ENCODE measurements around the gene KRTAP10-4. TPM values are rescaled to one million over a fixed set of nuclear protein-coding genes. Genes with fewer than 3 reads are reported as not detected.

KRTAP10-4 gene
- total RNA-seq, 1 donor from 2014 or later, result not detected

- Mint-ChIP-seq H3K4me3 (ENCODE audit: unreplicated experiment) (no peak overlapping the region), H3K27ac (ENCODE audit: unreplicated experiment) (no peak overlapping the region), H3K4me1 (ENCODE audit: low read depth) (peaks cover 6% of the 10 kb centered on the region), H3K36me3 (ENCODE audit: low read depth) (peaks cover 7% of the 10 kb centered on the region), H3K9me3 (ENCODE audit: low read depth) (peaks cover 33% of the 10 kb centered on the region), H3K27me3 (ENCODE audit: low read depth) (peaks cover 16% of the 10 kb centered on the region)
- TF ChIP-seq, protein P1, sequence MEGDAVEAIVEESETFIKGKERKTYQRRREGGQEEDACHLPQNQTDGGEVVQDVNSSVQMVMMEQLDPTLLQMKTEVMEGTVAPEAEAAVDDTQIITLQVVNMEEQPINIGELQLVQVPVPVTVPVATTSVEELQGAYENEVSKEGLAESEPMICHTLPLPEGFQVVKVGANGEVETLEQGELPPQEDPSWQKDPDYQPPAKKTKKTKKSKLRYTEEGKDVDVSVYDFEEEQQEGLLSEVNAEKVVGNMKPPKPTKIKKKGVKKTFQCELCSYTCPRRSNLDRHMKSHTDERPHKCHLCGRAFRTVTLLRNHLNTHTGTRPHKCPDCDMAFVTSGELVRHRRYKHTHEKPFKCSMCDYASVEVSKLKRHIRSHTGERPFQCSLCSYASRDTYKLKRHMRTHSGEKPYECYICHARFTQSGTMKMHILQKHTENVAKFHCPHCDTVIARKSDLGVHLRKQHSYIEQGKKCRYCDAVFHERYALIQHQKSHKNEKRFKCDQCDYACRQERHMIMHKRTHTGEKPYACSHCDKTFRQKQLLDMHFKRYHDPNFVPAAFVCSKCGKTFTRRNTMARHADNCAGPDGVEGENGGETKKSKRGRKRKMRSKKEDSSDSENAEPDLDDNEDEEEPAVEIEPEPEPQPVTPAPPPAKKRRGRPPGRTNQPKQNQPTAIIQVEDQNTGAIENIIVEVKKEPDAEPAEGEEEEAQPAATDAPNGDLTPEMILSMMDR (IDR thresholded peaks at IDR 0.05), result no peak
- DNase-seq (ENCODE audit: low spot score), result peak; percentile 68
Measured at GRCh38 chr21:44574457-44575306, 1.2 kb downstream of the KRTAP10-4 start.

GRCh38 chr21:44575307-44576024 is 1.9 kb downstream of the KRTAP10-4 start:
- H3K9me3 Mint-ChIP-seq (ENCODE audit: low read depth), result peaks cover 32% of the 10 kb centered on the region
- no peak overlapping the region for H3K4me3 Mint-ChIP-seq (ENCODE audit: unreplicated experiment)
- H3K27me3 Mint-ChIP-seq (ENCODE audit: low read depth), result peaks cover 18% of the 10 kb centered on the region
- H3K4me1 Mint-ChIP-seq (ENCODE audit: low read depth), result peaks cover 6% of the 10 kb centered on the region
- TF ChIP-seq, protein P1 (IDR thresholded peaks at IDR 0.05), result no peak
- H3K27ac Mint-ChIP-seq (ENCODE audit: unreplicated experiment), result no peak overlapping the region
- H3K36me3 Mint-ChIP-seq (ENCODE audit: low read depth), result peaks cover 9% of the 10 kb centered on the region
- peak; percentile 63 for DNase-seq (ENCODE audit: low spot score)

- Mint-ChIP-seq H3K4me3 (ENCODE audit: unreplicated experiment) (no peak overlapping the region), H3K9me3 (ENCODE audit: low read depth) (peaks cover 28% of the 10 kb centered on the region), H3K4me1 (ENCODE audit: low read depth) (peaks cover 6% of the 10 kb centered on the region), H3K27ac (ENCODE audit: unreplicated experiment) (no peak overlapping the region), H3K27me3 (ENCODE audit: low read depth) (peaks cover 21% of the 10 kb centered on the region), H3K36me3 (ENCODE audit: low read depth) (peaks cover 10% of the 10 kb centered on the region)
- TF ChIP-seq, protein P1 (IDR thresholded peaks at IDR 0.05), result no peak
- DNase-seq (ENCODE audit: low spot score), result no peak
Measured at GRCh38 chr21:44576025-44576420, 2.5 kb downstream of the KRTAP10-4 start.

GRCh38 chr21:44578371-44579055 is 5.0 kb downstream of the KRTAP10-4 start:
- Mint-ChIP-seq H3K27me3 (ENCODE audit: low read depth) (peaks cover 29% of the 10 kb centered on the region), H3K36me3 (ENCODE audit: low read depth) (peaks cover 9% of the 10 kb centered on the region), H3K4me3 (ENCODE audit: unreplicated experiment) (no peak overlapping the region), H3K27ac (ENCODE audit: unreplicated experiment) (no peak overlapping the region), H3K9me3 (ENCODE audit: low read depth) (peaks cover 25% of the 10 kb centered on the region), H3K4me1 (ENCODE audit: low read depth) (peaks cover 8% of the 10 kb centered on the region)
- no peak for DNase-seq (ENCODE audit: low spot score)
- TF ChIP-seq, protein P1 (IDR thresholded peaks at IDR 0.05), result no peak

Data from chondrocyte (in vitro differentiated cells).